ENCODE data around the gene ATMIN. TPM values are rescaled to one million over a fixed set of nuclear protein-coding genes. Genes with fewer than 3 reads are reported as not detected.

ATMIN gene
- total and polyA plus RNA-seq, 10 donors: 9.7 to 34.3 (median 26.2) TPM

DNA sequence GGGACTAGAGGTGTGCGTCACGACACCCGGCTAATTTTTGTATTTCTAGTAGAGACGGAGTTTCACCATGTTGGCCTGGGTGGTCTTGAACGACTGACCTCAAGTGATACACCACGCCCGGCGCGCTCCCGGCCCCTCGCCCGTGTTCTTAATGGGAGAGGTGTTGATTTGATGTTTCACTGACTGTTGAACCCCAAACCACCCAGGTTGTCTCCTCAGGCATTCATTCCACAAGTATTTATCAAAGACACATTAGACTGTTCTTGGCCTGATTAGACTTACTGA lies 27.2 kb upstream of the ATMIN start:
- H3K9me3 ChIP-seq: no peaks in the 10 kb centered on the region
- intact Hi-C loops (cut with DNase I; ENCODE audit: low total_unique reads): no loop called here
- peaks cover 14 to 39% (median 33%) of the 10 kb centered on the region in 6 donors for H3K4me1 ChIP-seq
- peak; percentile 88 for DNase-seq
- H3K4me3 ChIP-seq: peak overlapping the region in 7 of 8 donors; percentile 62 to 95 (median 83)
- H3K27ac ChIP-seq: peak overlapping the region in 6 of 8 donors; percentile 96 to 100 (median 99)
- no peaks in the 10 kb centered on the region for H3K27me3 ChIP-seq (replicated peaks in 1 of 7)
- 93 to 97% (median 96%) methylated on average over 12 of the region's 12 CpGs for WGBS, 5 donors
- no peak for TF ChIP-seq POLR2A (IDR thresholded peaks at IDR 0.05)
- TF ChIP-seq, protein P1, sequence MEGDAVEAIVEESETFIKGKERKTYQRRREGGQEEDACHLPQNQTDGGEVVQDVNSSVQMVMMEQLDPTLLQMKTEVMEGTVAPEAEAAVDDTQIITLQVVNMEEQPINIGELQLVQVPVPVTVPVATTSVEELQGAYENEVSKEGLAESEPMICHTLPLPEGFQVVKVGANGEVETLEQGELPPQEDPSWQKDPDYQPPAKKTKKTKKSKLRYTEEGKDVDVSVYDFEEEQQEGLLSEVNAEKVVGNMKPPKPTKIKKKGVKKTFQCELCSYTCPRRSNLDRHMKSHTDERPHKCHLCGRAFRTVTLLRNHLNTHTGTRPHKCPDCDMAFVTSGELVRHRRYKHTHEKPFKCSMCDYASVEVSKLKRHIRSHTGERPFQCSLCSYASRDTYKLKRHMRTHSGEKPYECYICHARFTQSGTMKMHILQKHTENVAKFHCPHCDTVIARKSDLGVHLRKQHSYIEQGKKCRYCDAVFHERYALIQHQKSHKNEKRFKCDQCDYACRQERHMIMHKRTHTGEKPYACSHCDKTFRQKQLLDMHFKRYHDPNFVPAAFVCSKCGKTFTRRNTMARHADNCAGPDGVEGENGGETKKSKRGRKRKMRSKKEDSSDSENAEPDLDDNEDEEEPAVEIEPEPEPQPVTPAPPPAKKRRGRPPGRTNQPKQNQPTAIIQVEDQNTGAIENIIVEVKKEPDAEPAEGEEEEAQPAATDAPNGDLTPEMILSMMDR (IDR thresholded peaks at IDR 0.05 in 8 of 11, conservative IDR thresholded peaks at IDR 0.05 in 3 of 11): no peak
- TF ChIP-seq POLR2AphosphoS5 (IDR thresholded peaks at IDR 0.05): no peak
- peaks cover 0 to 18% (median 3%) of the 10 kb centered on the region in 6 donors for H3K36me3 ChIP-seq

- intact Hi-C loops (cut with DNase I; ENCODE audit: low total_unique reads): no loop called here
- 90 to 96% (median 94%) methylated on average over 3 of the region's 3 CpGs for WGBS, 5 donors
- peaks cover 0 to 63% (median 23%) of the 10 kb centered on the region in 6 donors for H3K36me3 ChIP-seq
These were observed 22.7 kb upstream of the ATMIN start for GRCh38 chr16:81012974-81013373.

DNA sequence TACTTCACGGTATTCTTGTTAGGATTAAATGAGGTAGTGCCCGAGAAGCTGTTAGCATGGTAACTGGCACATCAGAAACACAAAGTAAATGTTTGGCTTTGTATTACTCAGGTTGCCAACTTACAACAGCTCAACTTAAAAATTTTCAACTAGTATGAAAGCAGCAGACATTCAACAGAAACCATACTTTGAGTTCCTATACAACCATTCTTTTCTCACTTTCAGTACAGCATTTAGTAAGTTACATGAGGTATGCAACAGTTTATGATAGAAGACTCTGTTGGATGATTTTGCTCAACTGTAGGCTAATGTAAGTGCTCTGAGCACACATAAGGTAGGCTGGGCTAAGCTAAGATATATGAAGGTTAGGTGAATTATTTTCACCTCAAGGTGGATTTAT lies 21.0 kb upstream of the ATMIN start:
- 86 to 97% (median 96%) methylated on average over 2 of the region's 2 CpGs for WGBS, 5 donors

More at GRCh38 chr16:81012974-81013373, 22.7 kb upstream of the ATMIN start:
- Histone ChIP-seq H3K4me3 (no peak overlapping the region), H3K27ac (no peak overlapping the region), H3K4me1 (peaks cover 0 to 7% (median 4%) of the 10 kb centered on the region in 6 donors), H3K9me3 (no peaks in the 10 kb centered on the region), H3K27me3 (replicated peaks in 1 of 7) (no peaks in the 10 kb centered on the region)
- no peak for TF ChIP-seq POLR2A (IDR thresholded peaks at IDR 0.05)
- no peak for TF ChIP-seq POLR2AphosphoS5 (IDR thresholded peaks at IDR 0.05)
- TF ChIP-seq, protein P1 (IDR thresholded peaks at IDR 0.05 in 8 of 11, conservative IDR thresholded peaks at IDR 0.05 in 3 of 11): no peak
- no peak for DNase-seq

GRCh38 chr16:81018496-81018895 lies 17.1 kb upstream of the ATMIN start:
- 93 to 100% (median 98%) methylated on average over 2 of the region's 2 CpGs for WGBS, 5 donors
- H3K27ac ChIP-seq: no peak overlapping the region
- DNase-seq: no peak
- TF ChIP-seq POLR2AphosphoS5 (IDR thresholded peaks at IDR 0.05) (no peak), POLR2A (IDR thresholded peaks at IDR 0.05) (no peak)
- TF ChIP-seq, protein P1 (IDR thresholded peaks at IDR 0.05 in 8 of 11, conservative IDR thresholded peaks at IDR 0.05 in 3 of 11): no peak
- no peaks in the 10 kb centered on the region for H3K27me3 ChIP-seq (replicated peaks in 1 of 7)
- intact Hi-C loops (cut with DNase I; ENCODE audit: low total_unique reads): no loop called here
- H3K36me3 ChIP-seq: peaks cover 0 to 100% (median 56%) of the 10 kb centered on the region in 6 donors
- H3K4me3 ChIP-seq: no peak overlapping the region
- H3K9me3 ChIP-seq: no peaks in the 10 kb centered on the region
- no peaks in the 10 kb centered on the region for H3K4me1 ChIP-seq

More for the DNA sequence above, 21.0 kb upstream of the ATMIN start:
- peaks cover 0 to 80% (median 34%) of the 10 kb centered on the region in 6 donors for H3K36me3 ChIP-seq
- H3K27ac ChIP-seq: no peak overlapping the region
- intact Hi-C loops (cut with DNase I; ENCODE audit: low total_unique reads): no loop called here
- DNase-seq: no peak
- H3K4me3 ChIP-seq: no peak overlapping the region
- no peaks in the 10 kb centered on the region for H3K27me3 ChIP-seq (replicated peaks in 1 of 7)
- H3K9me3 ChIP-seq: no peaks in the 10 kb centered on the region
- no peak for TF ChIP-seq POLR2AphosphoS5 (IDR thresholded peaks at IDR 0.05)
- TF ChIP-seq POLR2A (IDR thresholded peaks at IDR 0.05): no peak
- TF ChIP-seq, protein P1 (IDR thresholded peaks at IDR 0.05 in 8 of 11, conservative IDR thresholded peaks at IDR 0.05 in 3 of 11): no peak
- no peaks in the 10 kb centered on the region for H3K4me1 ChIP-seq

Measured in spleen (tissue), 11 donors.